Stimulated activated CD8-positive, alpha-beta memory T cell treated with anti-CD3 and anti-CD28 coated beads, Interleukin-7, amount 100 ng/mL, for 1 hour (primary cell): ENCODE results near the gene MCC.

Experiments
- DNase-seq, 2 donors: peaks; one replicate each; pipeline ENCODE4 v3.0.0-alpha.2; 2020; ENCODE audit warnings: low read depth in 2 of 2

Gene MCC

GRCh38 chr5:113202287-113202686 lies 286.0 kb downstream of the MCC start:
- no peak for DNase-seq

- no peak for DNase-seq
These were observed 286.5 kb downstream of the MCC start for GRCh38 chr5:113201715-113202114.

- DNase-seq = no peak
These were observed 288.9 kb downstream of the MCC start for GRCh38 chr5:113199122-113199905.

- DNase-seq = no peak
These were observed 290.6 kb downstream of the MCC start for GRCh38 chr5:113197456-113198200.

GRCh38 chr5:113195771-113196170 lies 292.5 kb downstream of the MCC start:
- no peak for DNase-seq

GRCh38 chr5:113195251-113195650 lies 293.0 kb downstream of the MCC start:
- DNase-seq = no peak

- DNase-seq = no peak
These were observed 293.7 kb downstream of the MCC start for GRCh38 chr5:113194591-113194990.

- no peak for DNase-seq
These were observed 294.1 kb downstream of the MCC start for GRCh38 chr5:113194125-113194524.

- no peak for DNase-seq
These were observed 294.8 kb downstream of the MCC start for GRCh38 chr5:113193311-113193978.

- no peak for DNase-seq
These were observed 295.7 kb downstream of the MCC start for GRCh38 chr5:113192541-113192940.

GRCh38 chr5:113190347-113190746 lies 297.9 kb downstream of the MCC start:
- DNase-seq = no peak

GRCh38 chr5:113189291-113189690 lies 299.0 kb downstream of the MCC start:
- no peak for DNase-seq

GRCh38 chr5:113188436-113188835 lies 299.8 kb downstream of the MCC start:
- no peak for DNase-seq

GRCh38 chr5:113187906-113188305 lies 300.3 kb downstream of the MCC start:
- no peak for DNase-seq

GRCh38 chr5:113186061-113186460 lies 302.2 kb downstream of the MCC start:
- DNase-seq = no peak

GRCh38 chr5:113183694-113184093 lies 304.6 kb downstream of the MCC start:
- no peak for DNase-seq

GRCh38 chr5:113182658-113183344 lies 305.5 kb downstream of the MCC start:
- no peak for DNase-seq

- no peak for DNase-seq
These were observed 306.3 kb downstream of the MCC start for GRCh38 chr5:113181853-113182490.

GRCh38 chr5:113181409-113181808 lies 306.8 kb downstream of the MCC start:
- no peak for DNase-seq

- DNase-seq = no peak
These were observed 309.1 kb downstream of the MCC start for GRCh38 chr5:113179156-113179555.

- no peak for DNase-seq
These were observed 310.0 kb downstream of the MCC start for GRCh38 chr5:113178073-113178779.
